Left colon (tissue), 2 donors: Measurements from ENCODE around the gene GFRA1. TPM values are rescaled to one million over a fixed set of nuclear protein-coding genes. Genes with fewer than 3 reads are reported as not detected.
"Not testable (repeated sequence)": the region's sequence is repeated elsewhere in the genome, so short reads cannot be mapped to it uniquely, and the experiment has no call there.

Experiments
- ATAC-seq: fragments of 200-7000 bp; cut with Tn5 transposase; one replicate; pipeline ENCODE4 v1.9.1; 2020; ENCODE audit warnings: mild to moderate bottlenecking, moderate library complexity
- DNase-seq, 2 donors: peaks; one replicate each; pipeline ENCODE4 v3.0.0-alpha.2; 2020
- intact Hi-C, 2 donors: fragments of 100-400 bp; cut with DNase I in 1 of 2; cut with micrococcal nuclease in 1 of 2; formaldehyde crosslinking; loops; one replicate each; pipeline versions ENCODE4 v1.11.2 to v1.14.0; 2022; cut with DNase I, micrococcal nuclease
- total RNA-seq, 2 donors: library from RNA; stranded (reverse); fragmentation: NEBNext Ultra II Directional; extraction: Animal tissue kit (Norgen Biotek cat#: 25700); gene quantifications; one replicate each; pipeline ENCODE4 v1.2.1, GENCODE V29; 2021
- donor health status: DM: no; HTN: no; CAD: no.
- donor health status: DM: yes; HTN: yes; CAD: no.

Gene GFRA1
- total RNA-seq, 2 donors from 2014 or later, result 2.6 to 5.1 TPM

DNA sequence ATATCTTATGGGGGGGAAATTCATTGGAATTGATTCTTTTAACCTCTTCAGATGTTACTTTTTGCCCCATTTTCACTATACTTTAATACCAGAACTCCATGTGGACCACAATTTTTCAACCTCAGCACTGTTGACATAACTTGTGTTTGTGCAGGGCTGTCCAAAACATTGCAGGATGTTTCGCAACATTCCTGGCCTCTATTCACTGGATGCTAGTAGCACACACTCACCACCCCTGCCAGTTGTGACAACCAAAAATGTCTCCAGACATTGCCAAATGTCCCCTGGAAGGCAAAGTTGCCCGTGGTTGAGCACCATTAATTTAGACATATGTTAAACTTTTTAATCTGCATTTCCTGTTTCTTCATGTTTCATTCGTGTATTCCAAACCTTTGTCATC, 234.7 kb downstream of the GFRA1 start:
- no peak for ATAC-seq
- intact Hi-C loops, result no loop called here
- DNase-seq, result no peak

DNA sequence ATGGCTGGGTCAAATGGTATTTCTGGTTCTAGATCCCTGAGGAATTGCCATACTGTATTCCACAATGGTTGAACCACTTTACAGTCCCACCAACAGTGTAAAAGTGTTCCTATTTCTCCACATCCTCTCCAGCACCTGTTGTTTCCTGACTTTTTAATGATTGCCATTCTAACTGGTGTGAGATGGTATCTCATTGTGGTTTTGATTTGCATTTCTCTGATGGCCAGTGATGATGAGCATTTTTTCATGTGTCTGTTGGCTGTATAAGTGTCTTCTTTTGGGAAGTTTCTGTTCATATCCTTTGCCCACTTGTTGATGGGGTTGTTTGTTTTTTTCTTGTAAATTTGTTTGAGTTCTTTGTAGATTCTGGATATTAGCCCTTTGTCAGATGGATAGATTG, 237.6 kb downstream of the GFRA1 start:
- intact Hi-C loops, ATAC-seq, DNase-seq: not testable (repeated sequence)

GRCh38 chr10:116030576-116030975, 242.4 kb downstream of the GFRA1 start:
- no peak for DNase-seq
- ATAC-seq, result no peak
- intact Hi-C loops, result no loop called here

- intact Hi-C loops, result no loop called here
- DNase-seq, result no peak
- ATAC-seq, result no peak
Observed at GRCh38 chr10:116029826-116030225, 243.2 kb downstream of the GFRA1 start.

DNA sequence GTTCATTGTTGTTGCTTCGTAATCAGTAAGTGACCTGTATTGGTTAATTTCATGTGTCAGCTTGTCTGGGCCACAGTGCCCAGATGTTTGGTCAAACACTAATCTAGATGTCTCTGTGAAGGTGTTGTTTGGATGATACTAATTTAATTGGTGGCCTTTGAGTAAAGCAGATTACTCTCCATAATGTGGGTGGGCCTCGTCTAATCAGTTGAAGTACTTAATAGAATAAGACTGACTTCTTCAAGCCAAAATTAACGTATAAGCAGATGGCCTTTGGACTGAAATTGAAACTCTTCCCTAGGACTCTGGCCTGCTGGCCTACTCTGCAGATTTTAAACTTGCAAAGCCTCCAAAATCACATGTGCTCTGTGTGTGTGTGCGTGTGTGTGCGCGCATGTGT, 245.7 kb downstream of the GFRA1 start:
- no peak for ATAC-seq
- intact Hi-C loops, result no loop called here
- no peak for DNase-seq

GRCh38 chr10:116026725-116027124, 246.3 kb downstream of the GFRA1 start:
- DNase-seq (no peak), ATAC-seq (no peak)
- intact Hi-C loops, result no loop called here

DNA sequence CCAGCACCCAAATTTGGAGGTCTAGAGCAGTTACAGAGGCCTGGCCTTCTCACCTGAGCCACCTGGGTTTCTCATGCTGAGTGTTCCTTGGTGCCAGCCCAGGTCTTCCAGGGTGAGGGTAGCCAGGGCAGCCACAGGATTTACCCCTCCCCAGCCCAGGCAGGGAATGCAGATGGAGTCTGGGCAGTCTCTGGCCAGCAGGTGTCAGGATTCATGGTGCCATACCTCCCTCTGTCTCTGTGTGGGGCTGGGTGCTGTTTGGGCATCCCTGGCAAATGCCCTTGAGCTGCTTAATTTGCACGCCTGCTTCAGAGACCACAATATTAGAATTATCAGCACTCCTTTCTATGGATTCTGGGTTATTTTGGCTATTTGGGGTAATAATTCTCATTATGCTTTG, 246.7 kb downstream of the GFRA1 start:
- intact Hi-C loops, result no loop called here
- DNase-seq (no peak), ATAC-seq (no peak)

- DNase-seq (no peak), ATAC-seq (no peak)
- intact Hi-C loops, result no loop called here
Observed at GRCh38 chr10:116024271-116024878, 248.6 kb downstream of the GFRA1 start.

DNA sequence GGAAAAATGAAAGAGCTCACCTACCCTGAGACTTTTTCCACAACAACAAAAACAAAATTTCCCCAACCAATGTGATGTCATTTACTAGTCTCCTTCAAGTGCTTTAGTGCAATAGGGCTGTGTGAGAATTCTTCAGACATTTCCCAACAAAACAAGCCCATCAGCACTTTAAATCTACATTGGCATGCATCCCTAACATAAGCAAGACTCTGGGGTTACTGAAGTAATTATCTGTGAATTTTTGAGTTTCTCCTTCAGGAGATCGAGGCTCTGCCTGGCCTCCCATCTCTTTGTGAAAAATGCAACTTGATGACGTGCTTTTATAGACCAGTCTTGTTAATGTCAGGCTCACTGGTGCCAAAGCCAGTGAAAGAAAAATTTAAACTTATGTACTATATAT, 255.6 kb downstream of the GFRA1 start:
- intact Hi-C loops, result no loop called here
- DNase-seq (no peak), ATAC-seq (no peak)

- intact Hi-C loops, result no loop called here
- DNase-seq, result no peak
- no peak for ATAC-seq
Observed at GRCh38 chr10:116015583-116016333, 257.2 kb downstream of the GFRA1 start.

DNA sequence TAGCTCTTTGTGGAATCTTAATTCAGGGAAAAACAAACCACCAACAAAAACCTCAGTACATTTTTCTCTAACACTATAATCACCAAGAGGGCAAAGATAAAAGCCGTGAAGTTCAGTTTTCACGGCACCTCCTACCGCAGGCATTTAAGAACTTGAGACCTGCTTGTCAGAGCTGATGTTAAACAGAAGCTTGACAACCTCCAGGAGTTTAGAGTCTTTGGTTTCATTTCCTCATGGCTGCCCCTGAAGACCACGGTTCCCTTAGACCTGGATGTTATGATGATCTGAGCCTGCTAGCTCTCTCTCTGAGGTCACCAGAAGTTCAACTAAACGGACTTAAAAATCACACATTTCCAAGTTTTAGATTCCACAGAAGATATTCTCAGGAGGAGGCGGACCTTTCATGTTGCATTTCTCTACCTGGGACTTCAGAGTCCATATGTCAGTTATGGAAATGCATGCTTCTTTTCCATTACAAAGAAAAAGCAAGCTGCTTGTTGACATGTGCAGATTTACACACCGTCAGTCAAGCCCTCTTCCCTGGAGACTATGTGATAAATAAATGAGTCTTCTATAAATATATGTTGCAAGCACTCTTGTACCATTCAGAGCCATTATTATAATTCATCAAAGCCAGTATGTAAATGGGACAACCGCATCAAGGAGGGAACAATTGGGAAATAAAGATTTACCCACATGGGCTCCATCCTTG, 258.0 kb downstream of the GFRA1 start:
- DNase-seq (no peak), ATAC-seq (no peak)
- intact Hi-C loops, result no loop called here

GRCh38 chr10:116014326-116014725, 258.7 kb downstream of the GFRA1 start:
- intact Hi-C loops, result no loop called here
- ATAC-seq (no peak), DNase-seq (no peak)

DNA sequence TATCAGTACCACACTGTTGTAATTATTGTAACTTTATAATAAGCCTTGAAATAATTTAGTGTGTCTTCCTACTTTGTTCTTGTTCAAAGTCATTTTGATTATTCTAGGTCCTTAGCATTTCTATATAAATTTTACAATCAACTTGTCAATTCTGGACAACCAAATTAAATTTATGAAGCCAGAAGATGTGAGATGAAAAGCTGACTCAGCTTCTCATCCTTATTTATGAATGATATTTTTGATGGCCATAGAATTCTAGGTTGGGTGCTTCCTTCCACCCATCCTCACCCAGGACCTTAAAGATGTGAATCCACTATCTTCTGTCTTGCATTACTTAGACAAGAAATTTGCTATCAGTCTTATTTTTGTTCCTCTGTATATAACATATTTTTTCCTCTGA, 261.1 kb downstream of the GFRA1 start:
- intact Hi-C loops, result no loop called here
- no peak for ATAC-seq
- no peak for DNase-seq

DNA sequence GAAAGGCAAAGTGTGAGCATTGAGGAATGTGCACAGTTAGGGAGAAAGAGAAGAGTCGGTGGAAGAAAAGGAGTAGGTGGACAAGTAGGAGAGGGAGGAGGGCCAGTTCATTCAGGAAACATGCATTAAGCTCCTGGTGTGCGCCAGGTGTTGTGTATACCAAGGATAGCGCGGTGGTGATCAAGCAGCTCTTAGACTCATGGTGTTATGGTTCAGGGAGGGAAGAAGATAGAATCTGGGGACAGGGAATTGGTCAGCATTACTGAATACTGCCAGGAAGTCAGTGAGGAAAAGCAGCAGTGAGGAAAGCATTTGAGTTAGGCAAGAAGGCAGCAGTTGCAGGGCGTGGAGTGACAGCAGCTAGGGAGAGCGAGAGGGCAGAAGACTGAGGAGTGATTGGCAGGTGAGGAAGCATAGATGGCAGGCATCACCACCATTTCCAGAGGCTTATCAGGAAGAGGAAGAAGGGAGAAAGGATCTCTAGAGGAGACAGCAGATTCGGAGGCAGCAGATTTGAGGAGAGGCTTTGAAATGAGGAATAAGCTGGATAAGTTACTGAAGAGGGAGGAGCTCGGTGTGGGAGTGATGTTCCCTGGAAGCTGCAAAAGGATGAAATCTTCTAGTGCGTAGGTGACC, 265.6 kb downstream of the GFRA1 start:
- ATAC-seq (no peak), DNase-seq (no peak)
- intact Hi-C loops, result no loop called here

Other genes starting within 250 kb of the GFRA1 start
- gene CCDC172, start 51.2 kb upstream of the GFRA1 start, total RNA-seq, result not detected
- under 1 TPM in 1 of 2 donors, not detected in 1; 0.14 TPM for gene PNLIPRP3, start 154.6 kb upstream of the GFRA1 start, total RNA-seq